ENCODE measurements around the gene KCNG3. TPM values are rescaled to one million over a fixed set of nuclear protein-coding genes. Genes with fewer than 3 reads are reported as not detected.
A peak's percentile ranks its signal among the peaks of the same experiment; 100 is the strongest.

The KCNG3 gene
- total RNA-seq, 1 donor from 2014 or later: 5.4 TPM

- ATAC-seq (no peak), DNase-seq (ENCODE audit: low spot score) (peak; percentile 62)
- intact Hi-C loops (cut with DNase I): loop anchor here (10.0 kb wide), 1 partner anchor 162 kb away; no protein-coding TSS in a partner anchor
Observed at GRCh38 chr2:42492691-42493467, 903 bp downstream of the KCNG3 start.

GRCh38 chr2:42488297-42488696, 5.5 kb downstream of the KCNG3 start:
- ATAC-seq (no peak), DNase-seq (ENCODE audit: low spot score) (no peak)
- intact Hi-C loops (cut with DNase I): no loop called here

DNA sequence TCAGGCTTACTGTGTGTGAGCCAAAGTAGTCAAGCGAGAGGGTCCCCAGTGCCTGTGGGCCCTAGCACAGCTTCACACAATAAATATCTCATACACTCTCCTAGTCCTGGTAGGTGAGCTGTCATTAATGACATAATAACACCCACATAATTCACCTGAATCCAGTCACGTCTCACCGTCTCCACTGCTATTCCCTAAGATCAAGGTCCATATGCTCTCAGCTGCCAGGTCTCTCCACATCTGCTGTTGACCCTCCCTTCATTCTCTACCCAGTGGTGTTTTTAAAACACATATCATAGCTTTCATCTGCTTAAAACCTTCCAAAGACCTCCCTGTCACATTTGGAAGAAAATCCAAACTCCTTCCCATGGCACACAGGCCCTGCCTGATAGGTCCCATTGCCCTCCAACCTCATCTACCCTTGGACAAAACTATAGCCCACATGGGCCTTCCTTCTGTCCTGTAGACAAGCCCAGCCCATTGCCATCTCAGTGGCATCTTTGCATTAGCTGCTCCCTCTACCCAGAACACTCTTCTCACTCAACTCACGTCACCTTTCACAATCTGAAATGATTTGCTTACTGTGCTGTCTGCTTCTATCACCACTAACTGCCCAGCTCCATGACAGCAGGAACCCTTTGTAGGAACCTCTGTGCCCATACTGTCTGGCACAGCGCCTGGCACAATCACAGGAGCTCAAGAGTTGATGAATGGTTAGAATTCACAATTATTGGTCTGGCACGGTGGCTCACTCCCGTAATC, 7.5 kb downstream of the KCNG3 start:
- DNase-seq (ENCODE audit: low spot score) (no peak), ATAC-seq (no peak)
- intact Hi-C loops (cut with DNase I): no loop called here

- DNase-seq (ENCODE audit: low spot score) (no peak), ATAC-seq (no peak)
- intact Hi-C loops (cut with DNase I): no loop called here
Observed at GRCh38 chr2:42480402-42480801, 13.4 kb downstream of the KCNG3 start.

GRCh38 chr2:42474765-42475454, 18.9 kb downstream of the KCNG3 start:
- ATAC-seq (no peak), DNase-seq (ENCODE audit: low spot score) (no peak)
- intact Hi-C loops (cut with DNase I): no loop called here

- no peak for DNase-seq (ENCODE audit: low spot score)
- intact Hi-C loops (cut with DNase I): no loop called here
- no peak for ATAC-seq
Observed at GRCh38 chr2:42470706-42471105, 23.1 kb downstream of the KCNG3 start.

- intact Hi-C loops (cut with DNase I): no loop called here
- ATAC-seq: peak; percentile 17
Observed at GRCh38 chr2:42464631-42465030, 29.2 kb downstream of the KCNG3 start.

GRCh38 chr2:42463570-42463969, 30.2 kb downstream of the KCNG3 start:
- ATAC-seq (no peak), DNase-seq (ENCODE audit: low spot score) (no peak)
- intact Hi-C loops (cut with DNase I): no loop called here

More at GRCh38 chr2:42464631-42465030, 29.2 kb downstream of the KCNG3 start:
- DNase-seq (ENCODE audit: low spot score): no peak

GRCh38 chr2:42459296-42459695, 34.5 kb downstream of the KCNG3 start:
- ATAC-seq: no peak

DNA sequence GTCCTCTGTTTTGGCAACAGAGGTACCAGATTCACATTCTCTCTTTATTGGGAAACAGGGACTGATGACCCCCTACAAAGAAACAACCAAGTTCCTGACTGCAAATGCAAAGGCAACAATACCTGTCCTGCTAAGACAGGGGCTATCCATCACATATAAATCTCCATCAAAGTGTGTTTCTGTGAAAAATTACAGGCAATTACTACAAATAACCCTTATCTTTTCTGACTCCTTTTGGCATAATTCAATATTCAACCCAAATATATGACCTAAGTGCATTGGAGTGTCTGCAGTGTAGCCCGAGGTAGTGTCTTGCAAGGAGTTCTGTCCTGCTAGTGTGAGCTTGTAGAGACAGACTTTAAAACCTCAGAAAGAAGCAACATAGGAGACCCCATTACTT, 35.4 kb downstream of the KCNG3 start:
- DNase-seq (ENCODE audit: low spot score) (no peak), ATAC-seq (no peak)
- intact Hi-C loops (cut with DNase I): no loop called here

More at GRCh38 chr2:42459296-42459695, 34.5 kb downstream of the KCNG3 start:
- intact Hi-C loops (cut with DNase I): no loop called here
- DNase-seq (ENCODE audit: low spot score): no peak

DNA sequence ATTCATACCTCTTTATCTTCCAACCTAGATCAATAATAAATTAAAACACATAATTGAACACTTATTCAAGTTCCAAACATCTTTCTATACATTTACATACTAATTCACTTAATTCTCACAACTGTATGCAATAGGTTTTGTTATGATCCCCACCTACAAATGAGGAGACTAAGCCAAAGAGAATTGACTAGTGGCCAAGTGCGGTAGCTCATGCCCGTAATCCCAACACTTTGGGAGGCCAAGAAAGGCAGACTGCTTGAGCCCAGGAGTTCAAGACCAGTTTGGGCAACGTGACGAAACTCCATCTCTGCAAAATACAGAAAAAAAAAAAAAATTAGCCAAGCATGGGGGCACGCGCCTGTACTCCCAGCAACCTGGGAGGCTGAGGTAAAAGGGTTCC, 36.8 kb downstream of the KCNG3 start:
- ATAC-seq: no peak
- intact Hi-C loops (cut with DNase I): no loop called here
- DNase-seq (ENCODE audit: low spot score): no peak

GRCh38 chr2:42456126-42456839, 37.5 kb downstream of the KCNG3 start:
- ATAC-seq: no peak
- intact Hi-C loops (cut with DNase I): no loop called here
- DNase-seq (ENCODE audit: low spot score): no peak

GRCh38 chr2:42452545-42452944, 41.2 kb downstream of the KCNG3 start:
- DNase-seq (ENCODE audit: low spot score) (no peak), ATAC-seq (no peak)
- intact Hi-C loops (cut with DNase I): no loop called here

DNA sequence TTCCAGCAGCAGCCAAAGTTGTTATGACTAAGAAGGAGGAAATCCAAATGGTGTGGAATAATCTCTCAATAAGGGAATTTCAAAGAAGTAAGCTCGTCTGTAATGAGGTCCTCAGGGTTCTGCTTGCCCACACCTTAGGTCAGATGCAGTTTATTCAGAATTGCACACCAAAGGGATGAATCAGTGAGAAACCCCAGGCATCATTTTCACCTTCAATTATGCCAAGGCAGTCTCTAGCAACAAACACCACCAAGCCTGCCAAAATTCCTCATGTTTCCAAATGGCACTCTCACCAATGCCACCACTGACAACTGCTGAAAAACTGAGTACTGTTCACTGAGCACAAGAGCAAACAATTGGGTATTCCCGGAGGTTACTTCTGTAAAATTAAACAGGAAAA, 43.6 kb downstream of the KCNG3 start:
- no peak for DNase-seq (ENCODE audit: low spot score)
- ATAC-seq: no peak
- intact Hi-C loops (cut with DNase I): no loop called here

- intact Hi-C loops (cut with DNase I): no loop called here
- ATAC-seq (no peak), DNase-seq (ENCODE audit: low spot score) (no peak)
Observed at GRCh38 chr2:42449163-42450087, 44.4 kb downstream of the KCNG3 start.

- ATAC-seq: no peak
- no peak for DNase-seq (ENCODE audit: low spot score)
- intact Hi-C loops (cut with DNase I): no loop called here
Observed at GRCh38 chr2:42448163-42448562, 45.6 kb downstream of the KCNG3 start.

- ATAC-seq: no peak
- intact Hi-C loops (cut with DNase I): no loop called here
- no peak for DNase-seq (ENCODE audit: low spot score)
Observed at GRCh38 chr2:42446503-42447271, 47.1 kb downstream of the KCNG3 start.

Data from sciatic nerve (tissue), 2 donors.